H9 (cell line): ENCODE measurements around the gene PARVB. TPM values are rescaled to one million over a fixed set of nuclear protein-coding genes. Genes with fewer than 3 reads are reported as not detected.

Source experiments
- DNase-seq: peaks from one replicate; pipeline ENCODE4 v3.0.0-alpha.2; 2017
- H2AFZ ChIP-seq: one replicate; pipeline ENCODE4 v1.6.1; 2013; ENCODE audit warnings: mild to moderate bottlenecking, low read length, control low read depth, moderate library complexity
- H2AK5ac ChIP-seq: 2 replicates; pipeline ENCODE4 v1.6.1; 2013; ENCODE audit warnings: low read length, control low read depth, mixed read lengths; ENCODE audit not compliant: insufficient read length
- H2BK120ac ChIP-seq: one replicate; pipeline ENCODE4 v1.6.1; 2013; ENCODE audit warnings: low read depth, mild to moderate bottlenecking, low read length, control low read depth, inconsistent platforms; ENCODE audit not compliant: poor library complexity, severe bottlenecking
- H2BK12ac ChIP-seq: 2 replicates; pipeline ENCODE4 v1.6.1; 2013; ENCODE audit warnings: low read length, control low read depth, mixed read lengths, low read depth; ENCODE audit not compliant: insufficient read length
- H2BK15ac ChIP-seq: 2 replicates; pipeline ENCODE4 v1.6.1; 2013; ENCODE audit warnings: low read depth, low read length, control low read depth
- H2BK20ac ChIP-seq: one replicate; pipeline ENCODE4 v1.6.1; 2013; ENCODE audit warnings: low read depth, mild to moderate bottlenecking, low read length, control low read depth, inconsistent platforms; ENCODE audit not compliant: poor library complexity, severe bottlenecking
- H2BK5ac ChIP-seq: 2 replicates; pipeline ENCODE4 v1.6.1; 2013; ENCODE audit warnings: low read length, control low read depth, mixed read lengths; ENCODE audit not compliant: insufficient read length
- H3K14ac ChIP-seq: 2 replicates; pipeline ENCODE4 v1.6.1; 2013; ENCODE audit warnings: low read length, control low read depth; ENCODE audit not compliant: insufficient read depth
- H3K18ac ChIP-seq: 2 replicates; pipeline ENCODE4 v1.6.1; 2013; ENCODE audit warnings: low read depth, mild to moderate bottlenecking, mixed read lengths, low read length, control low read depth; ENCODE audit not compliant: insufficient read length
- H3K23ac ChIP-seq: 2 replicates; pipeline ENCODE4 v1.6.1; 2013; ENCODE audit warnings: low read length, control low read depth, mixed read lengths, low read depth; ENCODE audit not compliant: insufficient read length
- H3K23me2 ChIP-seq: 2 replicates; pipeline ENCODE4 v1.6.1; 2013; ENCODE audit warnings: low read depth, mild to moderate bottlenecking, mixed read lengths, low read length, control low read depth; ENCODE audit not compliant: insufficient read length, poor library complexity, severe bottlenecking
- H3K27ac ChIP-seq: 2 replicates; pipeline ENCODE4 v1.5.1; 2013; ENCODE audit warnings: low read length, control low read depth, mixed read lengths, low read depth; ENCODE audit not compliant: insufficient read length
- H3K27me3 ChIP-seq: 2 replicates; pipeline ENCODE4 v1.6.1; 2013; ENCODE audit warnings: low read length, control low read depth, inconsistent platforms; ENCODE audit not compliant: insufficient read depth
- H3K4ac ChIP-seq: 2 replicates; pipeline ENCODE4 v1.6.1; 2013; ENCODE audit warnings: low read depth, mild to moderate bottlenecking, control low read depth, inconsistent platforms, low read length, moderate library complexity
- H3K4me1 ChIP-seq: 2 replicates; pipeline ENCODE4 v1.6.1; 2013; ENCODE audit warnings: low read length, control low read depth, inconsistent platforms; ENCODE audit not compliant: insufficient read depth
- H3K4me2 ChIP-seq: 2 replicates; pipeline ENCODE4 v1.6.1; 2013; ENCODE audit warnings: low read length, control low read depth, mixed read lengths; ENCODE audit not compliant: insufficient read length, insufficient read depth
- H3K56ac ChIP-seq: 2 replicates; pipeline ENCODE4 v1.6.1; 2013; ENCODE audit warnings: low read depth, mild to moderate bottlenecking, mixed read lengths, low read length, control low read depth; ENCODE audit not compliant: insufficient read length
- H3K79me1 ChIP-seq: 2 replicates; pipeline ENCODE4 v1.6.1; 2013; ENCODE audit warnings: low read depth, mild to moderate bottlenecking, moderate library complexity, low read length, control low read depth, inconsistent platforms; ENCODE audit not compliant: insufficient read depth, poor library complexity, severe bottlenecking
- H3K79me2 ChIP-seq: 2 replicates; pipeline ENCODE4 v1.6.1; 2013; ENCODE audit warnings: low read length, control low read depth, inconsistent platforms; ENCODE audit not compliant: insufficient read depth
- H3K9ac ChIP-seq: 2 replicates; pipeline ENCODE4 v1.6.1; 2013; ENCODE audit warnings: low read length, control low read depth, mixed read lengths; ENCODE audit not compliant: insufficient read length; ENCODE audit errors: extremely low read depth
- H3K9me3 ChIP-seq: one replicate; pipeline ENCODE4 v1.6.1; 2013; ENCODE audit warnings: low read depth, low read length, inconsistent platforms; ENCODE audit not compliant: control insufficient read depth
- H3T11ph ChIP-seq: one replicate; pipeline ENCODE4 v1.6.1; 2013; ENCODE audit warnings: mild to moderate bottlenecking, low read length, control low read depth, inconsistent platforms
- H4K20me1 ChIP-seq: one replicate; pipeline ENCODE4 v1.6.1; 2013; ENCODE audit not compliant: control insufficient read depth, insufficient read length, insufficient read depth
- H4K5ac ChIP-seq: 2 replicates; pipeline ENCODE4 v1.6.1; 2013; ENCODE audit warnings: low read depth, mild to moderate bottlenecking, mixed read lengths, low read length, control low read depth; ENCODE audit not compliant: insufficient read length
- H4K8ac ChIP-seq: replicated peaks from 2 replicates; pipeline ENCODE4 v1.6.1; 2013; ENCODE audit warnings: low read length, control low read depth, mixed read lengths, low read depth; ENCODE audit not compliant: insufficient read length
- H4K91ac ChIP-seq: 2 replicates; pipeline ENCODE4 v1.6.1; 2013; ENCODE audit warnings: low read depth, mild to moderate bottlenecking, moderate library complexity, mixed read lengths, low read length, control low read depth; ENCODE audit not compliant: insufficient read length
- H3K27ac Mint-ChIP-seq, 3 experiments: 2 replicates in 2 of 3; 3 replicates in 1 of 3; pipeline ENCODE4 v1.8.0; 2020 to 2021; ENCODE audit warnings: mixed read lengths in 3 of 3, mild to moderate bottlenecking in 1 of 3, moderate library complexity in 1 of 3
- H3K27me3 Mint-ChIP-seq: 2 replicates; pipeline ENCODE4 v1.8.0; 2021; ENCODE audit warnings: low read depth, mild to moderate bottlenecking, moderate library complexity, mixed read lengths
- H3K36me3 Mint-ChIP-seq, 3 experiments: 2 replicates in 2 of 3; 3 replicates in 1 of 3; pipeline ENCODE4 v1.8.0; 2020 to 2021; ENCODE audit warnings: low read depth in 3 of 3, mixed read lengths in 3 of 3; ENCODE audit not compliant: insufficient read depth in 1 of 3
- H3K4me1 Mint-ChIP-seq, 2 experiments: 2 replicates each; pipeline ENCODE4 v1.8.0; 2020; ENCODE audit warnings: mixed read lengths in 2 of 2
- H3K4me3 Mint-ChIP-seq, 2 experiments: 2 replicates in 1 of 2; 3 replicates in 1 of 2; pipeline ENCODE4 v1.8.0; 2020 to 2021; ENCODE audit warnings: mild to moderate bottlenecking in 2 of 2, mixed read lengths in 2 of 2, moderate library complexity in 1 of 2
- H3K9me3 Mint-ChIP-seq, 2 experiments: 2 replicates in 1 of 2; 3 replicates in 1 of 2; pipeline ENCODE4 v1.8.0; 2020; ENCODE audit warnings: mild to moderate bottlenecking in 2 of 2, mixed read lengths in 2 of 2, moderate library complexity in 1 of 2
- WGBS: extraction: QIAGEN DNeasy Blood & Tissue Kit; methylation state at CpG from one replicate; pipeline ENCODE4 v1.1.7; 2013; ENCODE audit warnings: missing lambda C conversion rate, low lambda C conversion rate, mixed read lengths; ENCODE audit not compliant: insufficient read length; ENCODE audit errors: extremely low coverage; 5-methylcytosine and 5-hydroxymethylcytosine counted together
- total RNA-seq: library from RNA; stranded (reverse); gene quantifications from 2 replicates; pipeline ENCODE4 v1.2.1, GENCODE V29; 2021
- TF ChIP-seq, protein P1 (sequence below): fragments of 200-600 bp; sonication (generic); conservative IDR thresholded peaks from 3 replicates; pipeline ENCODE4 v1.8.0; 2021; ENCODE audit warnings: antibody characterized with exemption, mild to moderate bottlenecking

The PARVB gene
- total RNA-seq, 1 experiment from 2014 or later = 15.6 TPM

DNA sequence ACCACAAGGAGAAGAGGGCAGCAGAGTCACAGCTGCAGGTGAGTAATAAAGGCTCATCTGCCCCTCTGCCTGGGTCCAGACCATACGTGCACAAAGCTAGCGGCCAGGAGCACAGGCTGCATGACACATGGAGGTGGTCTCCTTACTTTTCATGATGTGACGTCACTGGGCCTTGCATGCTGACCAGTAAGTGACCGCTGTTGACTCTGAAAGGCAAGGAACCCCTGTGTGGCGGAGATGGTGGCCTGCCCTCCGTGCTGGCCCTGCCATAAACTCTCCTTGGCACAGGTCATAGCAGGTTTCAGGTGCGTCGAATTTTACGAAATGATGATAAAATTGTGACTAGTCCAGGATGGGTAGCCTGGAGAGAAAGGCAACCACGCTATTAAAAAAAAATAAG is 149.1 kb downstream of the PARVB start:
- peaks cover 5% of the 10 kb centered on the region; the same call in 1 of the 2 replicates for H3K4me1 ChIP-seq
- H3K27me3 Mint-ChIP-seq = peaks cover 3% of the 10 kb centered on the region
- WGBS = no CpG with 5 or more reads among the region's 10 CpGs
- no peak overlapping the region for H4K8ac ChIP-seq
- H2AK5ac ChIP-seq = no peak overlapping the region
- no peak overlapping the region for H2AFZ ChIP-seq
- no peaks in the 10 kb centered on the region for H3K9me3 Mint-ChIP-seq
- no peak overlapping the region for H4K91ac ChIP-seq
- no peak overlapping the region for H2BK5ac ChIP-seq
- no peak overlapping the region for H2BK120ac ChIP-seq
- no peak overlapping the region for H4K5ac ChIP-seq
- peaks cover 42 to 44% of the 10 kb centered on the region in 2 experiments for H3K4me1 Mint-ChIP-seq
- no peaks in the 10 kb centered on the region for H4K20me1 ChIP-seq
- no peak overlapping the region for H3K4me2 ChIP-seq
- no peak overlapping the region for H3T11ph ChIP-seq
- no peak for DNase-seq
- no peak overlapping the region for H3K23ac ChIP-seq
- H2BK15ac ChIP-seq = no peak overlapping the region
- no peak overlapping the region for H3K56ac ChIP-seq
- H2BK12ac ChIP-seq = no peak overlapping the region
- no peaks in the 10 kb centered on the region; a peak in 2 of 7 replicates for H3K36me3 Mint-ChIP-seq
- no peak overlapping the region for H2BK20ac ChIP-seq
- peak overlapping the region; percentile 59 for H3K14ac ChIP-seq
- H3K9me3 ChIP-seq = no peaks in the 10 kb centered on the region
- no peaks in the 10 kb centered on the region for H3K23me2 ChIP-seq
- H3K79me1 ChIP-seq = no peaks in the 10 kb centered on the region
- H3K9ac ChIP-seq = no peak overlapping the region
- no peak overlapping the region for H3K27ac ChIP-seq
- no peak overlapping the region for H3K4me3 Mint-ChIP-seq
- TF ChIP-seq, protein P1, sequence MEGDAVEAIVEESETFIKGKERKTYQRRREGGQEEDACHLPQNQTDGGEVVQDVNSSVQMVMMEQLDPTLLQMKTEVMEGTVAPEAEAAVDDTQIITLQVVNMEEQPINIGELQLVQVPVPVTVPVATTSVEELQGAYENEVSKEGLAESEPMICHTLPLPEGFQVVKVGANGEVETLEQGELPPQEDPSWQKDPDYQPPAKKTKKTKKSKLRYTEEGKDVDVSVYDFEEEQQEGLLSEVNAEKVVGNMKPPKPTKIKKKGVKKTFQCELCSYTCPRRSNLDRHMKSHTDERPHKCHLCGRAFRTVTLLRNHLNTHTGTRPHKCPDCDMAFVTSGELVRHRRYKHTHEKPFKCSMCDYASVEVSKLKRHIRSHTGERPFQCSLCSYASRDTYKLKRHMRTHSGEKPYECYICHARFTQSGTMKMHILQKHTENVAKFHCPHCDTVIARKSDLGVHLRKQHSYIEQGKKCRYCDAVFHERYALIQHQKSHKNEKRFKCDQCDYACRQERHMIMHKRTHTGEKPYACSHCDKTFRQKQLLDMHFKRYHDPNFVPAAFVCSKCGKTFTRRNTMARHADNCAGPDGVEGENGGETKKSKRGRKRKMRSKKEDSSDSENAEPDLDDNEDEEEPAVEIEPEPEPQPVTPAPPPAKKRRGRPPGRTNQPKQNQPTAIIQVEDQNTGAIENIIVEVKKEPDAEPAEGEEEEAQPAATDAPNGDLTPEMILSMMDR = no peak
- H3K27ac Mint-ChIP-seq = peak overlapping the region in 1 of 3 experiments; percentile 22; a peak in 2 of 7 replicates
- no peaks in the 10 kb centered on the region for H3K79me2 ChIP-seq
- H3K27me3 ChIP-seq = no peaks in the 10 kb centered on the region
- no peak overlapping the region for H3K4ac ChIP-seq
- no peak overlapping the region for H3K18ac ChIP-seq
